SK-N-SH (cell line): ENCODE data around the gene OR2D2. TPM values are rescaled to one million over a fixed set of nuclear protein-coding genes. Genes with fewer than 3 reads are reported as not detected.

Experiments used
- CTCF ChIA-PET: fragments of 300-600, 350-600 bp; formaldehyde crosslinking; extraction: SDS; loops from one replicate; lab custom pipeline; 2021; lab: Yijun Ruan, JAX
- POLR2A ChIA-PET: fragments of 350-600 bp; sonication (Branson Sonifier 250); formaldehyde crosslinking; extraction: SDS; loops from one replicate; lab custom pipeline; 2020; ENCODE audit warnings: antibody characterized with exemption, inconsistent platforms; lab: Yijun Ruan, JAX
- DNase-seq: peaks from one replicate; pipeline ENCODE4 v3.0.0; 2012
- H2AFZ ChIP-seq: fragments of 200-600 bp; sonication (generic); 2 replicates; pipeline ENCODE4 v1.8.1; 2016; ENCODE audit warnings: antibody characterized with exemption, mild to moderate bottlenecking, low read depth
- H3F3A ChIP-seq: fragments of 200-600 bp; sonication (generic); replicated peaks from 2 replicates; pipeline ENCODE3; 2016; ENCODE audit warnings: antibody characterized with exemption, mild to moderate bottlenecking; ENCODE audit not compliant: insufficient read depth
- H3K27ac ChIP-seq, 2 experiments: fragments of 200-500 bp in 1 of 2; fragments of 200-600 bp in 1 of 2; sonication (Bioruptor generic) in 1 of 2; sonication (generic), shearing (Covaris generic) in 1 of 2; 2 replicates each; pipeline versions ENCODE4 v1.5.1 to v1.6.1; 2014 to 2016; ENCODE audit warnings: low read depth in 2 of 2, inconsistent platforms in 1 of 2, low read length in 1 of 2, mild to moderate bottlenecking in 1 of 2, mixed read lengths in 1 of 2
- H3K27me3 ChIP-seq: fragments of 200-600 bp; sonication (generic), shearing (Covaris generic); 2 replicates; pipeline ENCODE4 v1.6.1; 2016; ENCODE audit warnings: mixed run types; ENCODE audit not compliant: insufficient read depth
- H3K36me3 ChIP-seq, 2 experiments: fragments of 200-500 bp in 1 of 2; fragments of 200-600 bp in 1 of 2; sonication (Bioruptor generic) in 1 of 2; sonication (generic) in 1 of 2; replicated peaks in 1 of 2; 2 replicates each; pipeline versions ENCODE3 to v1.5.1; 2014 to 2016; ENCODE audit warnings: low read length in 1 of 2, mild to moderate bottlenecking in 1 of 2; ENCODE audit not compliant: insufficient read depth in 2 of 2, control insufficient read depth in 1 of 2
- H3K4me1 ChIP-seq, 2 experiments: fragments of 200-500 bp in 1 of 2; fragments of 200-600 bp in 1 of 2; sonication (Bioruptor generic) in 1 of 2; sonication (generic), shearing (Covaris generic) in 1 of 2; 2 replicates each; pipeline versions ENCODE4 v1.5.1 to v1.6.1; 2014 to 2016; ENCODE audit warnings: low read depth in 1 of 2, low read length in 1 of 2, mixed run types in 1 of 2; ENCODE audit not compliant: insufficient read depth in 2 of 2, control insufficient read depth in 1 of 2
- H3K4me2 ChIP-seq: fragments of 200-600 bp; sonication (generic), shearing (Covaris generic); 2 replicates; pipeline ENCODE4 v1.6.1; 2017; ENCODE audit warnings: mixed run types
- H3K4me3 ChIP-seq, 2 experiments: fragments of 200-500 bp in 1 of 2; fragments of 200-600 bp in 1 of 2; sonication (Bioruptor generic) in 1 of 2; sonication (generic), shearing (Covaris generic) in 1 of 2; 2 replicates each; pipeline versions ENCODE4 v1.5.1 to v1.8.1; 2014 to 2016; ENCODE audit warnings: low read depth in 2 of 2, inconsistent platforms in 1 of 2, low read length in 1 of 2, mild to moderate bottlenecking in 1 of 2, mixed read lengths in 1 of 2, moderate library complexity in 1 of 2
- H3K79me2 ChIP-seq: fragments of 200-600 bp; sonication (generic); 2 replicates; pipeline ENCODE4 v1.8.1; 2017; ENCODE audit warnings: mild to moderate bottlenecking; ENCODE audit not compliant: insufficient read depth
- H3K9ac ChIP-seq: fragments of 200-600 bp; sonication (generic); 2 replicates; pipeline ENCODE4 v1.6.1; 2017; ENCODE audit warnings: mixed run types
- H3K9me2 ChIP-seq: fragments of 200-600 bp; sonication (generic); 2 replicates; pipeline ENCODE4 v1.6.1; 2017; ENCODE audit warnings: mixed run types
- H3K9me3 ChIP-seq: fragments of 200-600 bp; sonication (generic); 2 replicates; pipeline ENCODE4 v1.6.1; 2017; ENCODE audit warnings: mixed run types, mild to moderate bottlenecking, moderate library complexity
- H4K20me1 ChIP-seq: fragments of 200-600 bp; sonication (generic); 2 replicates; pipeline ENCODE4 v1.6.1; 2017; ENCODE audit warnings: mild to moderate bottlenecking, mixed run types; ENCODE audit not compliant: insufficient read depth
- CHD2 ChIP-seq: fragments of 150-350 bp; IDR thresholded peaks from 2 replicates; pipeline ENCODE4 v1.6.1; 2018; ENCODE audit warnings: low read length; ENCODE audit not compliant: partially characterized antibody
- ELF1 ChIP-seq: IDR thresholded peaks from 2 replicates; pipeline ENCODE4 v1.4.0; 2012
- EP300 ChIP-seq, 2 experiments: IDR thresholded peaks; 2 replicates each; pipeline versions ENCODE4 v1.4.0 to v1.6.1; 2012; ENCODE audit warnings: borderline replicate concordance in 1 of 2, low read depth in 1 of 2, low read length in 1 of 2
- FOXM1 ChIP-seq: IDR thresholded peaks from 2 replicates; pipeline ENCODE4 v1.4.0; 2012; ENCODE audit warnings: low read depth, mild to moderate bottlenecking
- GABPA ChIP-seq: IDR thresholded peaks from 2 replicates; pipeline ENCODE4 v1.4.0; 2012; ENCODE audit warnings: low read depth, mild to moderate bottlenecking
- JUND ChIP-seq: IDR thresholded peaks from 2 replicates; pipeline ENCODE4 v1.4.0; 2012
- MEF2A ChIP-seq: IDR thresholded peaks from 2 replicates; pipeline ENCODE4 v1.4.0; 2012; ENCODE audit warnings: low read depth, borderline replicate concordance
- MXI1 ChIP-seq: IDR thresholded peaks from 2 replicates; pipeline ENCODE4 v1.6.1; 2012; ENCODE audit warnings: mild to moderate bottlenecking, low read depth, low read length, improper control_type of control experiment
- NRF1 ChIP-seq: IDR thresholded peaks from 2 replicates; pipeline ENCODE4 v1.6.1; 2012; ENCODE audit warnings: low read depth, mild to moderate bottlenecking, low read length
- POLR2AphosphoS5 ChIP-seq: IDR thresholded peaks from 2 replicates; pipeline ENCODE4 v1.6.1; 2012; ENCODE audit warnings: low read depth, low read length
- RAD21 ChIP-seq: IDR thresholded peaks from 2 replicates; pipeline ENCODE4 v1.6.1; 2012; ENCODE audit warnings: mild to moderate bottlenecking, low read length
- RFX5 ChIP-seq: IDR thresholded peaks from 2 replicates; pipeline ENCODE4 v1.6.1; 2012; ENCODE audit warnings: mild to moderate bottlenecking, improper control_type of control experiment, low read length
- SIN3A ChIP-seq: IDR thresholded peaks from 2 replicates; pipeline ENCODE4 v1.6.1; 2012; ENCODE audit warnings: low read depth, mild to moderate bottlenecking, low read length, moderate library complexity, borderline replicate concordance
- SMC3 ChIP-seq: IDR thresholded peaks from 2 replicates; pipeline ENCODE4 v1.6.1; 2012; ENCODE audit warnings: low read depth, low read length, improper control_type of control experiment
- YY1 ChIP-seq: IDR thresholded peaks from 2 replicates; pipeline ENCODE4 v1.4.0; 2012; ENCODE audit warnings: low read depth, mild to moderate bottlenecking
- WGBS: methylation state at CpG from one replicate; pipeline ENCODE4 v1.1.6; 2017; ENCODE audit warnings: low lambda C conversion rate; 5-methylcytosine and 5-hydroxymethylcytosine counted together
- polyA plus RNA-seq, 3 experiments: library from polyadenylated mRNA; depleted of rRNA; stranded (reverse); fragments of >200 nt; gene quantifications; 2 replicates each; pipeline ENCODE4 v1.2.3, GENCODE V29; 2012
- TF ChIP-seq, protein P1 (sequence below): IDR thresholded peaks from 2 replicates; pipeline ENCODE4 v1.4.0; 2012; ENCODE audit warnings: low read depth, borderline replicate concordance
- TF ChIP-seq, protein P2 (sequence below): fragments of 150-350 bp; IDR thresholded peaks from 2 replicates; pipeline ENCODE4 v1.6.1; 2017; ENCODE audit warnings: antibody characterized with exemption, low read length, low read depth, borderline replicate concordance
- TF ChIP-seq, protein P3 (sequence below): fragments of 150-350 bp; IDR thresholded peaks from 2 replicates; pipeline ENCODE4 v1.6.1; 2016; ENCODE audit warnings: mild to moderate bottlenecking, low read depth, low read length
- TF ChIP-seq, protein P4 (sequence below): IDR thresholded peaks from 2 replicates; pipeline ENCODE4 v1.6.1; 2012; ENCODE audit warnings: mild to moderate bottlenecking, low read depth, low read length, moderate library complexity
- TF ChIP-seq, protein P5 (sequence below): IDR thresholded peaks from 2 replicates; pipeline ENCODE4; 2012
- TF ChIP-seq, protein P6 (sequence below): IDR thresholded peaks from 2 replicates; pipeline ENCODE4 v1.4.0; 2012; ENCODE audit warnings: low read depth, borderline replicate concordance

Gene OR2D2
- polyA plus RNA-seq, 1 of the 3 experiments (the other 2 are of a cell fraction) = not detected

DNA sequence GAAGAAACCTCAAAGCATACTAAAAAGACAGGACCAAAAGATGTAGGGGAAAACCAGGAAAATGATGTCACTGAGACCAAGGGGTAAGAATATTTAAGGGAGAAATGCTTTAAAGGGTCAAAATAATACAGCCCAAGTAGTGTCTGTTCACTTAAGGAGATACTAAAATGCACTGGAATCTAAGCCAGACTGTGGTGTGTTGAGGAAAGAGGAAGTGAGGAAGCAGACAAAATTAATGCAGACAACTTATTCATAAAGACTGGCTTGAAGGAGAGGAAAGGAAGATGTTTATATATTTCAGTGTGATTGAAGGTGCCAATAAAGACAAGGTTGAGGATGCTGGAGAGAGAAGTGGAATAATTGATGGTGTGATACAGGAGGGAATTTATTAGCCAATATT is 49.7 kb upstream of the OR2D2 start:
- Histone ChIP-seq H4K20me1 (no peaks in the 10 kb centered on the region), H3K4me1 (no peaks in the 10 kb centered on the region), H3K4me3 (no peak overlapping the region), H2AFZ (no peak overlapping the region), H3F3A (no peaks in the 10 kb centered on the region), H3K9me3 (no peaks in the 10 kb centered on the region), H3K79me2 (no peaks in the 10 kb centered on the region), H3K27ac (no peak overlapping the region), H3K9me2 (no peaks in the 10 kb centered on the region), H3K9ac (no peak overlapping the region), H3K27me3 (no peaks in the 10 kb centered on the region), H3K36me3 (no peaks in the 10 kb centered on the region), H3K4me2 (no peak overlapping the region)
- CTCF ChIA-PET = no interaction called here
- POLR2A ChIA-PET = no interaction called here
- DNase-seq = no peak
- TF ChIP-seq MEF2A = no peak
- TF ChIP-seq, protein P1, sequence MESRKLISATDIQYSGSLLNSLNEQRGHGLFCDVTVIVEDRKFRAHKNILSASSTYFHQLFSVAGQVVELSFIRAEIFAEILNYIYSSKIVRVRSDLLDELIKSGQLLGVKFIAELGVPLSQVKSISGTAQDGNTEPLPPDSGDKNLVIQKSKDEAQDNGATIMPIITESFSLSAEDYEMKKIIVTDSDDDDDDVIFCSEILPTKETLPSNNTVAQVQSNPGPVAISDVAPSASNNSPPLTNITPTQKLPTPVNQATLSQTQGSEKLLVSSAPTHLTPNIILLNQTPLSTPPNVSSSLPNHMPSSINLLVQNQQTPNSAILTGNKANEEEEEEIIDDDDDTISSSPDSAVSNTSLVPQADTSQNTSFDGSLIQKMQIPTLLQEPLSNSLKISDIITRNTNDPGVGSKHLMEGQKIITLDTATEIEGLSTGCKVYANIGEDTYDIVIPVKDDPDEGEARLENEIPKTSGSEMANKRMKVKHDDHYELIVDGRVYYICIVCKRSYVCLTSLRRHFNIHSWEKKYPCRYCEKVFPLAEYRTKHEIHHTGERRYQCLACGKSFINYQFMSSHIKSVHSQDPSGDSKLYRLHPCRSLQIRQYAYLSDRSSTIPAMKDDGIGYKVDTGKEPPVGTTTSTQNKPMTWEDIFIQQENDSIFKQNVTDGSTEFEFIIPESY = no peak
- TF ChIP-seq, protein P2, sequence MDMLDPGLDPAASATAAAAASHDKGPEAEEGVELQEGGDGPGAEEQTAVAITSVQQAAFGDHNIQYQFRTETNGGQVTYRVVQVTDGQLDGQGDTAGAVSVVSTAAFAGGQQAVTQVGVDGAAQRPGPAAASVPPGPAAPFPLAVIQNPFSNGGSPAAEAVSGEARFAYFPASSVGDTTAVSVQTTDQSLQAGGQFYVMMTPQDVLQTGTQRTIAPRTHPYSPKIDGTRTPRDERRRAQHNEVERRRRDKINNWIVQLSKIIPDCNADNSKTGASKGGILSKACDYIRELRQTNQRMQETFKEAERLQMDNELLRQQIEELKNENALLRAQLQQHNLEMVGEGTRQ = no peak
- TF ChIP-seq, protein P3, sequence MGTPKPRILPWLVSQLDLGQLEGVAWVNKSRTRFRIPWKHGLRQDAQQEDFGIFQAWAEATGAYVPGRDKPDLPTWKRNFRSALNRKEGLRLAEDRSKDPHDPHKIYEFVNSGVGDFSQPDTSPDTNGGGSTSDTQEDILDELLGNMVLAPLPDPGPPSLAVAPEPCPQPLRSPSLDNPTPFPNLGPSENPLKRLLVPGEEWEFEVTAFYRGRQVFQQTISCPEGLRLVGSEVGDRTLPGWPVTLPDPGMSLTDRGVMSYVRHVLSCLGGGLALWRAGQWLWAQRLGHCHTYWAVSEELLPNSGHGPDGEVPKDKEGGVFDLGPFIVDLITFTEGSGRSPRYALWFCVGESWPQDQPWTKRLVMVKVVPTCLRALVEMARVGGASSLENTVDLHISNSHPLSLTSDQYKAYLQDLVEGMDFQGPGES = no peak
- TF ChIP-seq SMC3 = no peak

DNA sequence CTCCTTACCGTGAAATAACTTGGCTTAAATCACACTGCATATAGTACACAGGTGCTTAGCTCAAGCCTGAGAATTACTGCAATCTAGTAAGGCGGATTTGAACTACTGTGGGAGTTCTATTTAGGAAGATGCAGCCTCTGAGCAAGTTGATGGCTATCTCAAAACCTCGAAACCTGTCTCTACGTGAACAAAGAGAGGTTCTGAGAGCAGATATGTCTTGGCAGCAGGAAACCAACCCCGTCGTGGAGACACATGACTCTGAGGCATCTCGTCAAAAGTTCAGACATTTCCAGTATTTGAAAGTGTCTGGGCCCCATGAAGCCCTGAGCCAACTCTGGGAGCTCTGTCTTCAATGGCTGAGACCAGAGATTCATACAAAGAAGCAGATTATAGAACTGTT is 39.8 kb upstream of the OR2D2 start:
- WGBS = 8% methylated on average over 7 of the region's 7 CpGs
- no peak overlapping the region for H3K4me3 ChIP-seq
- CTCF ChIA-PET = no interaction called here
- H3K27ac ChIP-seq = no peak overlapping the region
- H3K27me3 ChIP-seq = no peaks in the 10 kb centered on the region
- no peaks in the 10 kb centered on the region for H3K79me2 ChIP-seq
- no peak overlapping the region for H2AFZ ChIP-seq
- H4K20me1 ChIP-seq = no peaks in the 10 kb centered on the region
- no peaks in the 10 kb centered on the region for H3F3A ChIP-seq
- DNase-seq = no peak
- H3K9me2 ChIP-seq = no peaks in the 10 kb centered on the region
- no peaks in the 10 kb centered on the region for H3K36me3 ChIP-seq
- no peak overlapping the region for H3K9ac ChIP-seq
- POLR2A ChIA-PET = no interaction called here
- no peaks in the 10 kb centered on the region for H3K9me3 ChIP-seq
- H3K4me2 ChIP-seq = no peak overlapping the region
- H3K4me1 ChIP-seq = no peaks in the 10 kb centered on the region
- TF ChIP-seq, protein P4, sequence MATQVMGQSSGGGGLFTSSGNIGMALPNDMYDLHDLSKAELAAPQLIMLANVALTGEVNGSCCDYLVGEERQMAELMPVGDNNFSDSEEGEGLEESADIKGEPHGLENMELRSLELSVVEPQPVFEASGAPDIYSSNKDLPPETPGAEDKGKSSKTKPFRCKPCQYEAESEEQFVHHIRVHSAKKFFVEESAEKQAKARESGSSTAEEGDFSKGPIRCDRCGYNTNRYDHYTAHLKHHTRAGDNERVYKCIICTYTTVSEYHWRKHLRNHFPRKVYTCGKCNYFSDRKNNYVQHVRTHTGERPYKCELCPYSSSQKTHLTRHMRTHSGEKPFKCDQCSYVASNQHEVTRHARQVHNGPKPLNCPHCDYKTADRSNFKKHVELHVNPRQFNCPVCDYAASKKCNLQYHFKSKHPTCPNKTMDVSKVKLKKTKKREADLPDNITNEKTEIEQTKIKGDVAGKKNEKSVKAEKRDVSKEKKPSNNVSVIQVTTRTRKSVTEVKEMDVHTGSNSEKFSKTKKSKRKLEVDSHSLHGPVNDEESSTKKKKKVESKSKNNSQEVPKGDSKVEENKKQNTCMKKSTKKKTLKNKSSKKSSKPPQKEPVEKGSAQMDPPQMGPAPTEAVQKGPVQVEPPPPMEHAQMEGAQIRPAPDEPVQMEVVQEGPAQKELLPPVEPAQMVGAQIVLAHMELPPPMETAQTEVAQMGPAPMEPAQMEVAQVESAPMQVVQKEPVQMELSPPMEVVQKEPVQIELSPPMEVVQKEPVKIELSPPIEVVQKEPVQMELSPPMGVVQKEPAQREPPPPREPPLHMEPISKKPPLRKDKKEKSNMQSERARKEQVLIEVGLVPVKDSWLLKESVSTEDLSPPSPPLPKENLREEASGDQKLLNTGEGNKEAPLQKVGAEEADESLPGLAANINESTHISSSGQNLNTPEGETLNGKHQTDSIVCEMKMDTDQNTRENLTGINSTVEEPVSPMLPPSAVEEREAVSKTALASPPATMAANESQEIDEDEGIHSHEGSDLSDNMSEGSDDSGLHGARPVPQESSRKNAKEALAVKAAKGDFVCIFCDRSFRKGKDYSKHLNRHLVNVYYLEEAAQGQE = no peak
- TF ChIP-seq RAD21 (no peak), YY1 (no peak), JUND (no peak), CHD2 (no peak), NRF1 (no peak), SIN3A (no peak), EP300 (IDR thresholded peaks at IDR 0.05; ENCODE audit: borderline replicate concordance in 1 of 2, low read depth in 1 of 2, low read length in 1 of 2) (no peak), RFX5 (no peak), ELF1 (no peak), MXI1 (no peak), POLR2AphosphoS5 (no peak), FOXM1 (no peak), GABPA (no peak)
- TF ChIP-seq, protein P5, sequence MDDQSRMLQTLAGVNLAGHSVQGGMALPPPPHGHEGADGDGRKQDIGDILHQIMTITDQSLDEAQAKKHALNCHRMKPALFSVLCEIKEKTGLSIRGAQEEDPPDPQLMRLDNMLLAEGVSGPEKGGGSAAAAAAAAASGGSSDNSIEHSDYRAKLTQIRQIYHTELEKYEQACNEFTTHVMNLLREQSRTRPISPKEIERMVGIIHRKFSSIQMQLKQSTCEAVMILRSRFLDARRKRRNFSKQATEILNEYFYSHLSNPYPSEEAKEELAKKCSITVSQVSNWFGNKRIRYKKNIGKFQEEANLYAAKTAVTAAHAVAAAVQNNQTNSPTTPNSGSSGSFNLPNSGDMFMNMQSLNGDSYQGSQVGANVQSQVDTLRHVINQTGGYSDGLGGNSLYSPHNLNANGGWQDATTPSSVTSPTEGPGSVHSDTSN = no peak
- TF ChIP-seq, protein P6, sequence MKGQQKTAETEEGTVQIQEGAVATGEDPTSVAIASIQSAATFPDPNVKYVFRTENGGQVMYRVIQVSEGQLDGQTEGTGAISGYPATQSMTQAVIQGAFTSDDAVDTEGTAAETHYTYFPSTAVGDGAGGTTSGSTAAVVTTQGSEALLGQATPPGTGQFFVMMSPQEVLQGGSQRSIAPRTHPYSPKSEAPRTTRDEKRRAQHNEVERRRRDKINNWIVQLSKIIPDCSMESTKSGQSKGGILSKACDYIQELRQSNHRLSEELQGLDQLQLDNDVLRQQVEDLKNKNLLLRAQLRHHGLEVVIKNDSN = no peak
